ENCODE results near the gene ELP6.

The ELP6 gene, protein sequence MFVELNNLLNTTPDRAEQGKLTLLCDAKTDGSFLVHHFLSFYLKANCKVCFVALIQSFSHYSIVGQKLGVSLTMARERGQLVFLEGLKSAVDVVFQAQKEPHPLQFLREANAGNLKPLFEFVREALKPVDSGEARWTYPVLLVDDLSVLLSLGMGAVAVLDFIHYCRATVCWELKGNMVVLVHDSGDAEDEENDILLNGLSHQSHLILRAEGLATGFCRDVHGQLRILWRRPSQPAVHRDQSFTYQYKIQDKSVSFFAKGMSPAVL

DNA sequence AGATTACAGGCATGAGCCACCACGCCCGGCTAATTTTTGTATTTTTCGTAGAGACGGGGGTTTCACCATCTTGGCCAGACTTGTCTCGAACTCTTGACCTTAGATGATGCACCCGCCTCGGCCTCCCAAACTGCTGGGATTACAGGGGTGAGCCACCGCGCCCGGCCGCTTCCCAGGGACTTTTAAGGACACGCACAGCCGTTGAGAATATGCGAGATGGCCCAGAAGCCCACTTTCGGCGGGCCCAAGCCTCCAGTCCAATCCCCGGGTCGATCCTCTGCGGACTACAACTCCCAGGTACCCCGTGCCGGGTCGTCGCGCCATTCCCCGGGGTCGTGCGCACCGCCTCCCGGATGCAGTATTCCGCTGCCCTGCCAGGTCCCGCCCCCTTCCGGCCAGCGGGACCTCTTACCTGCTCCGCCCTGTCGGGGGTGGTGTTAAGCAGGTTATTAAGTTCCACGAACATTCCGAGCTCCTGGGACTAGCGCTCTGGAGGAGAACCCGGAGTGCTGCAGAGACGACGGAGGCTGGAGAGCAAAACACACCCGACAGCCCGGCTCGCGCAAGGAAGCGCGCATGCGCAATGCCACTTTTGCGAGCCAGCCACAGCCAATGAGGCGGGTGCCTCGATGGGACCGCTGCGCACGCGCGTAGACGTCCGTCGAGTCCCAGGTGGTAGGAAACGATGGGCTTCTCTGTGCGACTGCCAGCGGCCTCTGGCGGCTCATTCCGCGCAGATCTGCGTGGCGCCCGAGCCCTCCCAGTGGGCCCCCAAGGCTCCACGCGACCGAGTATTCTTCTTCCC, at the start of gene ELP6:
ELP6 (minus strand) TSS at position 588 of the 805 bp plus-strand sequence; CDS start at position 466, 122 bp downstream.
- DNase-seq (ENCODE audit: low read depth, low spot score) = peak; percentile 98

DNA sequence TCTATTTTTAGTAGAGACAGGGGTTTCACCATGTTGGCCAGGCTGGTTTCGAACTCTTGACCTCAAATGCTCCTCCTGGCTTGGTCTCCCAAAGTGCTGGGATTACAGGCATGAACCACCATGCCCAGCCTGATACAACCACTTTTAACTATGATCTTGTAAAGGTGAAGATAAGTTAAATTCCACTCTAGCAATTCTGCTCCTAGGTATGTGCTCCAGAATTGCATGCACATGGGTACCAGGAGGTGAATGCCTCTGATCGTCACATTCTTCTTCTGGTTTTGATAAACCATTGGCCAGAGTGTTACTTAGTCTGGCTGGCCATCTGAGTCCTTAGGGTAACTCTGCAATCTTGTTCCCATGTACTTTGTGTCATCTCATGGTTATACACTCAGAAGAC, 42.8 kb upstream of the ELP6 start:
- DNase-seq (ENCODE audit: low read depth, low spot score) = no peak

DNA sequence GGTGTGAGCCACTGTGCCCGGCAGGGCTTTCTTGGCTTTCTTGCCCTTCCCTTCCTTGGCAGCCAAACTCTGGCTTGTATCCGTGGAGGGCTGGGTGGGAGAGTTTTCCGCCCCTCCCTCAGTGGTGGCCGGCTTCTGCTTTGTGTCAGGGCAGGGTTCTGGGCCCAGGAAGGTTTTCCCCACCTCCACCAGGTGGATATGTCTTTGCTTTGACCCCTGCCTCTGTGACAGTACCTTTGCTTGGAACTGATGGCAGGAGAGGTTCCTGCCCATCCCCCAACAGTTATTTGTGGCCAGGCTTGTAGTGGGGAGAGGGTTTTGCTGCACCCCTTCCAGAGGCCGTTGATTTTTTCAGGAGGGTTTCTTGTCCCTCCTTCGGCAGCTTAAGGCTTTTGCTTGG, 40.8 kb upstream of the ELP6 start:
- no peak for DNase-seq (ENCODE audit: low read depth, low spot score)

- DNase-seq (ENCODE audit: low read depth, low spot score) = no peak
Observed at GRCh38 chr3:47553407-47553806, 39.9 kb upstream of the ELP6 start.

DNA sequence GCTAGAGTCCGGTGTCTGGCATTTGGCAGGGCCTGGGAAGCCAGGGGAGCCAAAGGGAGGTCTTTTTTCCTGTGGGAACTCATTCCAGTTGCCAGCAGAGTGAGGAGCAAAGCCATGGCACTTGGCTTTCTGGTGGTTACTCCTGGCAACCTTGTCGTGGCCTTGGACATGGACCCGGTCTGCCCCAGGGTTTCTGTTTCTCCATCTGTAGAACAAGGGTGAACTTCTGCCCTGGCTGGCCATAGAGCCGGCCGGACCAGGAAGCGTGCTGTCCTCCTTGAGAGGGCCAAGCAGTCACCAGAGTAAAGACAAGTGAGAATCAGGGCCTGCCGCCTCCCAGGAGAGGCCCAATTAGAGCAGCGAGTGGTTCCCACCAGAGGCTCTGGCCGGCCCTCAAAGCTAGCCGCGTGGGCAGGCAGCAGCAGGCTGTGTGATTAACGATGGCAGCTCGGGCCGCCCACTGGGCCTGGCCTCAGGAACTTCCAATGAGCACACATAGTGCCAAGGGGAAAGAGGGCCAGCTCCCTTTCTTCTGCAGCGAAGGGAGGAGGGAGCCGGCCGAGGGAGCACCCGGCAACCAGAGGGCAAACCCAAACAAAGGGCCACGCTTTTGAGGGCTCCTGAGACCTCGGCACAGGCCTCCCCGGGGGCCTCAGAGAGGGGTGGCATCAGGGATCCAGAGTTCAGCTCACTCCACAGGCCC, 29.1 kb upstream of the ELP6 start:
- DNase-seq (ENCODE audit: low read depth, low spot score) = peak; percentile 54

DNA sequence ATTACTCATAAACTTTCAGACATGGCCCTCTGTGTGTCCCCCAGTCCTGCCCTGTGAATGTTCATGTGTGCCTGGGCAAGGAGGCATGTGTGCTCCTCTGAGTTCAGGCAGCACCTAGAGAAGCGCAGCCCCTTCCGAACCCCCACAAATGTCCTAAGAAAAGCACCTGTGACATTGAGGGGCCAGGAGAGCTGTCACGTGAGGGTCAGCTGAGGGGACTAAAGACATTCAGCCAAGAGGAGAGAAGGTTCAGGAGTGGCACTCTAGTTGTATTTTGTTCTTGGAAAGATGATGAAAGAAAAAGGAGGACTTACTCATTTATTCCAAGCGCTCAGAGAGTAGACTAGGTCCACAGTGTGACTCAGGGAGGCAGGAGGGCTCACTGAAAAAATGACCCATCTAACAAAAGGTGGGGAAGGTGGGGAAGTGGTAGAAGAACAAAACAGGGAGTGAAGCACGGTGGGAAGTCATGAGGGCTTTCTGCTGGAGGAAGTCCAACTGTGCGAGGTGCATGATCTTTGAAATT, 28.1 kb upstream of the ELP6 start:
- no peak for DNase-seq (ENCODE audit: low read depth, low spot score)

DNA sequence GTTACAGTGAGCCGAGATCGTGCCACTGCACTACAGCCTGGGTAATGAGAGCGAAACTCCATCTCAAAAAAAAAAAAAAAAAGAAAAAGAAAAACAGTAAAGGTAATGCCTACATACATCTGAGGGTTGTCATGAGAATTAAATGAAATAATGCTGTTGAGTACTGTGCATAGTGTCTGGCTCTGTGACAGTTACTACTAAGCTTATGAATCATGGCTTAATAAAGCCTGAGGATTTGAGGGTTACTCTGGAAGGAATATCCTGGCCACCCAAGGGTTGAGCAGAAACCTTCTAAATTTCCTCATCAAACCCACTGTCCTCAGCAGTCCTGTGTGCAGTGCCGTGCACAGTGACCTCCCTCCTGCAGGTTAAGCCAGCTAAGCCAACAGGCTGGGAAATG, 26.8 kb upstream of the ELP6 start:
- no peak for DNase-seq (ENCODE audit: low read depth, low spot score)

DNA sequence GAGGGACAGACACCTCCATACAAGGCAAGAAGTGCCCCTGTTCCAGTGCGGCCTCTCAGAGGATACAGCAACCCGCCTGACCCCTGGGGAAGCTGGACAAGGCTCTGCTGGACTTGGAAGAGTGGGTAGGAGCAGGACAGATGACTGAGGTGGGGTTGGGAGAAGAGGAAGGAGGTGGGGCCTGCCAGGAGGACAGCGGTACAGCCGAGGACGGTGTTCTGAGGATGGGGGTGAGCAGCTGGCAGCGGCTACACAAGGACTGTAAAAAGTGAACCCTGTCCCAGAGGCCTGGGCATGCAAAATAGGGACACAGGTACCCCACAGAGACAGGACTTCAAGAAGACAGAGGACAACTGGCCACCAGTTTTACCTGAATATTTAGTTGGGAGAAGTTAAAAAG, 23.5 kb upstream of the ELP6 start:
- DNase-seq (ENCODE audit: low read depth, low spot score) = no peak

DNA sequence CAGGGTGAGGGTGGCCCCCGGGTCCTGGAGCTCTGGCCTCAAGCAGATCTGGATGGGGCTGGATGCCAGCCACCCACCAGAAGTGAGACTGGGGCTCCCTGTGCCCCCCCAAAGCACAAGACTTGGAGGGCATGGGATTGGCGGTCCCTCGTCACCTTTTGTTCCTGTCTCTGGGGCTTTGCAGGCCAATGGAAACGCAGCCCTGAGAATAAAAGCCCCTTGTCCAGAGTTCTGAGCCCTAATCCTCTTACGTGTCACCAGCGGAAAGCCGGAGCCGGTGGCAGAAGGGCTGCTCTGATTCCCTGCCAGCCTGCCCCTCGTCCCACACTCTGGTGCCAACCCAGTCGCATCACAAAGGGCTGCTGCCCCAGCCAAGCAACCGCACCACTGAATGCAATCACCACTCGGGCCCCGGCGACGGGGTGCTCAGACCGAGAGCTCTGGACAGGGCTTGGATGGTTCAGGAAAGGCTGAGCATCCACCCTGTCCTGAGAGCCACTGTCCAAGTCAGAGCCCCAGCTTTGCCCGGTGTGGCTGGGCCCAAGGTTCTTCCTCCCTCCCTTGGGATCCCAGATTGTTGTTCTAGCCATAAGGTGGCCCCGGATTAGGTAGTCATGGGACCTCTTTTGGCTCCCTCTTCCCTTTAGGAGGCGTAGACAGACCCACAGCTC, 22.8 kb upstream of the ELP6 start:
- peak; percentile 15 for DNase-seq (ENCODE audit: low read depth, low spot score)

- DNase-seq (ENCODE audit: low read depth, low spot score) = no peak
Observed at GRCh38 chr3:47533996-47534454, 20.5 kb upstream of the ELP6 start.

DNA sequence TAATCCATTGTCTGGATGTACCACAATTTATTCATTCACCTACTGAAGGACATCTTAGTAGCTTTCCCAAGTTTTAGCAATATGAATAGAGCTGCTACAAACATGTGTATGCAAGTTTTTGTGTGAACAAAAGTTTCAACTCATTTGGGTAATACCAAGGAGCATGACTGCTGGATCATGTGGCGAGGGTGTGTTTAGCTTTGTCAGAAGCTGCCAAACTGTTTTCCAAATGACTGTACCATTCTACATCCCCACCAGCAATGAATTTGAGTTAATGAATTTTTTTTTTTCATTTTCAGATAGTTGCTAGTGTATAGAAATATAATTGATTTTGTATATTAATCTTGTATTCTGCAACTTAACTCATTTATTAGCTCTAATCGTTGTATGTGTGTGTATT, 20.0 kb upstream of the ELP6 start:
- no peak for DNase-seq (ENCODE audit: low read depth, low spot score)

- peak; percentile 28 for DNase-seq (ENCODE audit: low read depth, low spot score)
Observed at GRCh38 chr3:47527952-47528725, 14.6 kb upstream of the ELP6 start.

DNA sequence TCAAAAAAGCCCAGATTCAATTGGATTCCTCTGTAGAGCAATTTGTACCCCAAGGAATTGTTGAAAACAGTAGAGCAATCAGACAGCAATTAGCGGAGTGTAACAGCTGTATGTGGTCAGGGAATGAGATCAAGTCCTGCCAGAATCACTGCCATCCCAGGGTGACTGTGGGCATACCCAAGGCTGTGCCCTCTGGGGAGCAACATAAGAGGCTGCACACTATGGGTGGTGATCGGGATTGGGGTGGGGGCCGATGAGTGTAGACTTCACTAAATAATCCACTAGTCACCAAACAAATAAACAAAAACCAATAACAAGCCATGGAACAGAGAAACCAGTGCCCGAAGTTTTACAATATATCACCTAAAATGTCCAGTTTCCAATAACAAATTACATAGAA, 12.1 kb upstream of the ELP6 start:
- DNase-seq (ENCODE audit: low read depth, low spot score) = no peak

DNA sequence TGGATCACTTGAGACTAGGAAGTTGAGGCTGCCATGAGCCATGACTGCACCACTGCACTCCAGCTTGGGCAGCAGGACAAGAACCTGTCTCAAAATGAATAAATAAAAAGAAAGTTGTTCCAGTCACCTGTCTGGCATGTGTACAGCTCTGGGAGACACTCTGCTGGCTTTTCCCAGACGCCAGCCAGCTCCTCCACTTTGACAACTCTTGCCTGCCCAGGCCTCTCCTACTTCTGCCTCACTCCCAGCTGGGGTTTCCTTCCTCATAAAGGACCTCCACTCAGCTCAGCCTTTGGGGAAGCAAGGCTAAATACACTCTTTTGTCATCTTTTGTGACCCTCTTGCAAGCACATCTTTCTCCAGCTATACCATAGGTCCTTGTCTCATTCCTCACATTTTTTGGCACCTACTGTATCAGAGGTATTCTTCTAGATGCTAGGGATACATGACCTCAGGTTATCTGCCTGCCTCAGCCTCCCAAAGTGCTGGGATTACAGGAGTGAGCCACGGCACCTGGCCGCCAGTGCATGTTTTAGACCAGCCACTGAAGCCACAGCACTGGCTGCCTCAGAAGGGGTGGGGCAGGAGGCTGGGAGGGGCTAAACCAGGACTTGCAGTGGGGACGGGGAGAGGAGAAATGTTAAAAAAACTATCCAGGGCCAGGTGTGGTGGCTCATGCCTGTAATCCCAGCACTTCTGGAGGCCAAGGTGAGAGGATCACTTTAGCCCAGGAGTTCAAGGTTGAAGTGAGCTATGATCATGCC, 10.0 kb upstream of the ELP6 start:
- DNase-seq (ENCODE audit: low read depth, low spot score) = no peak

GRCh38 chr3:47522082-47522987, 8.8 kb upstream of the ELP6 start:
- peak; percentile 90 for DNase-seq (ENCODE audit: low read depth, low spot score)

DNA sequence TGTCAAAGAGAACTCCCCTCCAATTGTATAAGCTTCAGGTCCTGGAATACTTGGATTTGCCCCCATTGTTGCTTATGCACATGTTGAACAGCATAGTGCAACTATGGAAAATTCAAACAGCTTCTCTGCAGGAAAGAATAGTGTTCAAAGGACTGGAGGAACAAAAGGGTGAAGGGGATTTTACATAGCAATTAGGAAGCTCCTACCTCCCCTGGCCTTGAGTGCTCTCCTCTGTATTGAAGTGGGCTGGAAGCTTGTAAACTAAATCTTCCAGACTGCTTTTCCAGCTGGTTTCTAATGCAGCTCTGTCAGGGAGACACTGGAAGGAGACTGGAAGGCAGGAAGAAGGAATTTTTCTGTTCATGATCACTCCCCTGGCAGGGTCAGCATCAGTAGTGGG, 7.2 kb upstream of the ELP6 start:
- no peak for DNase-seq (ENCODE audit: low read depth, low spot score)

- no peak for DNase-seq (ENCODE audit: low read depth, low spot score)
Observed at GRCh38 chr3:47517937-47518336, 4.4 kb upstream of the ELP6 start.

DNA sequence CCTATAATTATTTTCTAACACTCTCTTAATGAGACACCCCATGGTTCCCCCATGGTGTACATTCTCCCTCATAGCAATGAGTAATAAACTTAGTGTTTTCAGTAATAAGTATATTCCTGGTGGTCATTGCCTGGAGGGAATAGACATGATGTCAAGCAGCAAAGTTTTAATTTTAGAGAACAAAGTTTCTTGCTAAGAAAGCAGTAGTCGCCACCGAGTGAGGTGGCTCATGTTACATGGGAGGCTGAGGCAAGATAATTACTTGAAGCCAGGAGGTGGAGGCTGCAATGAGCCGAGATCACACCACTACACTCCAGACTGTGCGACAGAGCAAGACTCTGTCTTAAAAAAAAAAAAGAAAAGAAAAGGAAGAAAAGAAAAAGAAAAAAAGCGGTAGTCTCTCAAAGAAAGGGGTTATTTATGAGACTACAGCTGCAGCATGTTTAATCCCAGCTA, 2.4 kb upstream of the ELP6 start:
- no peak for DNase-seq (ENCODE audit: low read depth, low spot score)

DNA sequence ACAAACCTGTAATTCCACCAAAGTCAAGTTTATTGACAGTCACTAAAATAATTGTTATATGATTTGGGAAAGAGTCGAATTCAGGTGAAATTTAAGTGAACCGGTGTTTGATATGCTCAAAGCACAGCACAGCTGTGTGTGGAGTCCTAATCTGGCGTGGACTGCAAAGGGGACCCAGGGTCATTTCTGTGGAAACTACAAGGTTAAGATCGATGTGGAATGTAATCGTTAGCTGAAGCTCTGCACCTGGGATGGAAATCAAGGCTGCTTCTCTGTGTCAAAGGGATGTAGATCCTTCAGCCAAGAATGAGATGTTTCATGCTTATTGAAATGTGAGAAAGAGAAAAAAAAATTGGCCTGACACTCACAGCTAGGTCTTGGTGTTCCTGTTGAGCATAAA, 1.6 kb upstream of the ELP6 start:
- no peak for DNase-seq (ENCODE audit: low read depth, low spot score)

All from astrocyte of the hippocampus (primary cell).